Measurements from ENCODE around the gene PHF14.

PHF14 gene

DNA sequence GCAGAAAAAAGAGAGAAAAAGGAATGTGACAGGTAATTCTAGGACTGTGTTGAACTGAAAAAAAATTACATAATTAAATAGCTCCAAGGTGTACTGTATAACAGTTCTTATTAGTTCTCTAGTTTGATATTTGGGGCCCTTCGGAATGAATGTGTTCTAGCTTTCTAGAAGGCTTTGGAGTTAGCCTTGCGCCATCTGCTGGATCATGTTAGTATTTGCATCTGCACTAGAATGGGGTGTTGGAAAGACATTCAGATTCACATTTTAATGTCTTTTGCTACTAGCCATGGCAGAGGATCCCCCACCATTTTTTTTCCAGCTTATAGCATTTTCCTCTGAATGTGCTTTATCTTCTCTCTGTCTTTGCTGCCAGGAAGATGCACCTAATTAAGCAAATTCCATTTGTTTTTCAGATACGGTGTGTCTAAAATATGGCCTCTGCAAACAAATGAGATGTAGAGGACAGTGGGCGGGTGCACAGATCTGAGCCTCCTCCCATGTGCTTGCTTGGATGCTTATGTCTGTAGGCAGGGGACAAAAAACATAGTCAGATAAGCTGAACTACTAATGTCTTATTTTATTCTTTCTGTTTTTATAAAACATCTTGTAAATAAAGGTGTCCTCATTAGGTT, 238.5 kb downstream of the PHF14 start:
- peak; percentile 4 for DNase-seq (ENCODE audit: low read depth)

DNA sequence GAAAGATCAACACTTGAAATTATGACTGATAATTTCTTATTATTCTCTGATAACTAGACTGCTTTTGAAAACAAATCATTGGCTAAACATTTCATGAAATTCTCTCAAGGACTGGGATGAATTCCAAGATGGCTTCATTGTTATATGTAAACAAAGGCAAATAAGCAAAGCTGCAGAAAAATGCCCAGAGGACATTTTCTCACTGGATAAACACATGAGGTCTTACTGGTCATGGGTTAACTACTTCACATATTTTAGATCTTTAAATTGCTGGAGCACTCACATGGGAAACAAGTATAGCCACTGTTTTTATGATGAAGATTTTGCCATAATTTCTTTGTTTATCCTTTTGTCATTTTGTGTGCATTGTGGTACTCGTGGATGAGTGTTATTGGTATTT, 239.1 kb downstream of the PHF14 start:
- no peak for DNase-seq (ENCODE audit: low read depth)

DNA sequence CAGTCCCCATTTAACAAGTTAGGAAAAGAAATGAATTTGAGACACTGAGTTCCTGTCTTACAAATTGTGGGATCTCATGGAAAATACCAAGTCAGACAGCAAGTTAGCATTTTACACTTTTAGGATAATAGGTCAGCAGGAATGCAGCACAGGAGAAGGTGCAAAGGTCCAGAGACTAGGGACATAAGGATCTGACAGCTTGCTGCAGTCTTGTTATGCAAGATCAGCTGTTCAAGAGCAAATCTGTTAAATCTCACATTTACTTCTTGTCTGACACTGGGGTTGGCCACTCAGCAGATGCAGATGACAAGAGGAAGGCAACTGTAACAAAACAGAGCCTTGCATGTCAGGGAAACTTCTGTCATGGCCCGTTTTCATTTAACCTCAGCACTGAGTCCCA, 239.6 kb downstream of the PHF14 start:
- DNase-seq (ENCODE audit: low read depth) = no peak

DNA sequence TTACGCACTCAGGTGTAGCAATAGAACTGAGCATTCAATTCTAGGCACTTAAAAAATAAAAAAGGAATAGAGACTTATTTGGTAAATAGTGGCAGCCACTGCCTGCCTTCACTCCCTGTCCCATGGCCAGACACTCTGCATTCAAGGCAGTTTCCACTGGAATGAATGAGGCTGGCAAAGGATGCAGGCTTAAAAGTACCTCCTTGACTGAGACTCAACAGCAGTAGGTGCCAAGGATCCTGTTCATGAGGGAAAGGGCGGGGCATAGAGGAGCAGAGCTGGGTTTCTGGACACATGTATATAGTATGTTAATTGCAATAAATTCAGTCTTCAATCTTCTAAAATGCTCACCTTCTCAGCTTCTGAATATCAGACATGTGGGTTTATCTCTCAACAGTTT, 242.6 kb downstream of the PHF14 start:
- DNase-seq (ENCODE audit: low read depth) = no peak

DNA sequence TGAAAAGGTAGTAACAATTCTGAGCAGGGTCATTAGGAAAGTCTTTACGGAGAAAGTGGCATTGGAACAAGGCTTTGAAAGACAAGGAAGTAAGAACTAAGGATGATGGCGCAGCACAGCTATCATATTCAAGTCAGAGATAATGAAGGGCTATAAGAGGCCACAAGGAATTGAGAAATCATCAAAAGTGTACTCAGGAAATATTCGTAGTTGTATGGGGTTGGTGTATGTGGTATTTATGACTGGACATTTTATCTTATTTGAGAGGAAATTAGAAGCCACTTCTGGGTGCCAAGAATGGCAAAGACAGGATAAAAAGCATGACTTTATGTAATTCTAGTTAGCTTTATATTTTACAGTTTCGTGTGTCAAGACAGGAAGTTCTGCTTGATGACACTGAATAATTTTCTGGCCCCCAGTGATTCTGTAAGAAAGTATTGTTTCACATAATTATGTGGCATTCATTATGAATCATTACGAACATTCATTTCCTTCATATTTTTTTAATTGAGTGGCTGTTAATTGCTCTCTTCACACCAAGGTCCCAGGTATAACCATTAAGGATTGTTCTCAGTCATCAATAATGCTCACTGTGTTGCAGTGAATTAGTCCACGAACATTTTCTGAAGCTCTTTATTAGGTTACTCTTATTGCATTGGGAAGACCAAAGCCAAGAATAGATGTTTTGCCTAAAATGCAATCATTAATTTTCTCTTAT, 244.3 kb downstream of the PHF14 start:
- no peak for DNase-seq (ENCODE audit: low read depth)

All from stimulated activated CD8-positive, alpha-beta memory T cell treated with anti-CD3 and anti-CD28 coated beads, Interleukin-15, amount 100 ng/mL, for 1 hour (primary cell).